Measurements from ENCODE around the gene ZNF814.
"Not testable (repeated sequence)": the region's sequence is repeated elsewhere in the genome, so short reads cannot be mapped to it uniquely, and the experiment has no call there.

ZNF814 gene

DNA sequence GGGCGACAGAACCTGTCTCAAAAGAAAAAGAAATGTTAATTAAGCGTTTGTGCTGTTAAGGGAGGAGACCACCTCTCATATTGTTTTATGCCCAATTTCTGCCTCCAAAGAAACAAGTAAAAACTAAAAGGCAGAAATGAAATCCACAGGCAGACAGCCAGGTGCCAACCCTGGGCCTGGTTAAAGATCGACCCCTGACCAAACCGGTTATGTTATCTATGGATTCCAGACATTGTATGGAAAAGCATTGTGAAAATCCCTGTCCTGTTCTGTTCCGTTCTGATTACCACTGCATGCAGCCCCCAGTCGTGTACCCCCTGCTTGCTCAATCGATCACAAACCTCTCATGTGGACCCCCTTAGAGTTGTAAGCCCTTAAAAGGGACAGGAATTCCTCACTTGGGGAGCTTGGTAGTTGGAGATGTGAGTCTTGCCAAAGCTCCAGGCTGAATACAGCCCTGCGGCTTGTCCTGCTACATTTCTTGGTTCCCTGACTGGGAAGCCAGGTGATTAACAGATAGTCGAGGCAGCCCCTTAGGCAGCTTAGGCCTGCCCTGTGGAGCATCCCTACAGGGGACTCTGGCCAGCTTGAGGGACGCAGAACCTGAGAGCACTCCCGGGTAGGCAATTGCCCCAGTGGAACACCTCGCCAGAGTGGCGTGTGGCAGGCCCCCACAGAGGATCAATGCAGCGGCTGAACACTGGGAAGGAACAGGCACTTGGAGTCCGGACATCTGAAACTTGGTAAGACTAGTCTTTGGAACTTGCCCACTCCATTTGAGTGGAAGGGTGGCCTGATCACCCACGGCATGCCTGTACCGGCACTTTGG lies 73.4 kb downstream of the ZNF814 start:
- DNase-seq = peak; percentile 73

DNA sequence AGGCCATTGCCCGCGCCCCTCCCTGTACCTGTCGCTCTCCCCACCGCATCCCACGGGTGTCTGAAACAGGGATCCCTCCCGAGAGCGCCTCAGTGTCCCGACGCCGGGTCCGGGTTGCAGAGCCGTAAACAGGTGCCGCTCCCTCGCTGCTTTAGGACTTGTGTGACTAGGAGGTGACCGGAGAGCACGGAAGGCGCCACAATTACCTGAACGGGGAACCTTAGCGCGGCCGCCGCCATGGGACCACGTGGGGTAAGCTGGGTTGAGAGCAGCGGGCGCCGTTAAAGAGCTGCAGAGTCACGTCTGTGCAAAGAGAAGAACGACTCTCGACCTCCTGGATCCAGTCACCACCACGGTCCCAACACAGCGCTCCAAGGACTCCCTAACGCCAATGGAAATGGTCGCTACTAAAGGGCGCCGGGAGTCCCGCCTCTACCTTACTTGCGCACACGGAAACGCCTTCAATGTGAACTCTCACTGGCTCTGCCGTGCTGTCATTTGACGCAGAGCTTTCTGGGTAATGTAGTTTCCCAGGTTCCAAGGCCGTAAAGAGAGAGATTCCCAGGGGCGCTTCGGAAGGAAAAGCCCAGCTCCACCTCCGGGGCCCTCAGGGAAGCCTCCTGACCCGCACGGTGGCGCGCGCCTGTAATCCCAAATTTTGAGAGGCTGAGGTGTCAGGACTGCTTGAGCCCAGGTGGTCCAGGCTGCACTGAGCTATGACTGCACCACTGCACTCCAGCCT lies 74.2 kb downstream of the ZNF814 start, which contains the start of gene ZNF552:
Gene ZNF552, minus strand, starts transcription at position 409 of the 742 bp plus-strand sequence. Its CDS starts 170 bp downstream, at position 239.
- DNase-seq = peak; percentile 95

DNA sequence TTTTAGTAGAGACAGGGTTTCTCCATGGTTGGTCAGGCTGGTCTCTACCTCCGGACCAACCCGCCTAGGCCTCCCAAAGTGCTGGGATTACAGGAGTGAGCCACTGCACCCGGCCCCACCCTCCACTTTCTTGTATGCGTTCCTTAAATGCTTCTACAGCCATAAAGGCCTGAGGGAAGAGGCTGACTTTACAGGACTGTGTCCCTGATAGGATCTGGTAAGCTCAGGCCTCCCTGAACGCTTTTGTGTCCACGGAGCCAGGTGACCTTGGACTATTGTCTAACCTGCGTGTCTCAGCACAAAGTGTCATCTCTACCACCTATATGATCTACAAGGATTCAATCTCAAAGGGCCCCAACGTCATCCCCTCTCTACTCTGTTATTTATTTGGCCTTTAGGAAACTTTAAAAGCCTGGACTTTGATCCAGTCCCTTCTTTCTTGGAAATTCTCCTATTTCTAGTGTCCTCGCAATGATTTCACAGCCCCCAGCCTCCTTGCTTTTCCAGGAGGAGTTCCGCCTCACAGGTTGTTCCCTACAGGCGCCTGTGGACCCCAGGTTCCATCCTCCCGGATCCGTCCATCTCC lies 74.8 kb downstream of the ZNF814 start:
- peak; percentile 89 for DNase-seq

- not testable (repeated sequence) for DNase-seq
These were observed 75.6 kb downstream of the ZNF814 start for GRCh38 chr19:57812975-57813820.

DNA sequence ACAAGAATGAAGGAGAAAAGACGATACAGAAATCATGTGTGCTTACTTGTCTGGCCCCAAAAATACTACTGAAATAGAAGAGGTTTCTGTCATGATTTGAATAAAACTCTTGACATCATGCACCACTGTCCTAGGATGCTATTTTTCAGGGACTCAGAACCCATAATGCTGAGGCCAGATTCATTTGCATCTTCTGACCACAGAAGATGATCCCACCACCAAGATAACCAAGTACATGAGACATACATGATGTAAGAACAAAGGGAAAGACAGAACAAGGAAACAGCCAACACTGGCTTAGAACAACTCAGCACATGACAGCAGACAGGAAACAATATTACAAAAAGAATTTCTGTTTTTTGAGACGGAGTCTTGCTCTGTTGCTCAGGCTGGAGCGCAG lies 76.6 kb downstream of the ZNF814 start:
- no peak for DNase-seq

GRCh38 chr19:57810410-57811295 lies 78.2 kb downstream of the ZNF814 start:
- peak; percentile 64 for DNase-seq

DNA sequence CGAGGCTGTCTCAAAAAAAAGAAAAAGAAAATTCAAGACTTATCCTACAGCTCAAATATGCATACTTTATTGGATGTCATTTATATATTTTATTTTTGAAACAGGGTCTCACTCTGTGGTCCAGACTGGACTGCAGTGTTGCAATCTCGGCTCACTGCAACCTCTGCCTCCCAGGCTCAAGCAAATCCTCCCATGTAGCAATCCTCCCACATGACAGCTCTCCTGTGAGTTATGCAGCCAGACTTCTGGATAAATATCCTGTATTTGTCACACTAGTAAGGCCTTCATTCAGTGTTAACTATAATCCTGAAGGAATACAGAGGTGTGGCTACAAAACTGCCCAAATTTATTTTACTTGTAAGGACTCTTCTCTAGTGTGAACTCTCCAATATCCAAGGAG lies 81.3 kb downstream of the ZNF814 start:
- no peak for DNase-seq

DNA sequence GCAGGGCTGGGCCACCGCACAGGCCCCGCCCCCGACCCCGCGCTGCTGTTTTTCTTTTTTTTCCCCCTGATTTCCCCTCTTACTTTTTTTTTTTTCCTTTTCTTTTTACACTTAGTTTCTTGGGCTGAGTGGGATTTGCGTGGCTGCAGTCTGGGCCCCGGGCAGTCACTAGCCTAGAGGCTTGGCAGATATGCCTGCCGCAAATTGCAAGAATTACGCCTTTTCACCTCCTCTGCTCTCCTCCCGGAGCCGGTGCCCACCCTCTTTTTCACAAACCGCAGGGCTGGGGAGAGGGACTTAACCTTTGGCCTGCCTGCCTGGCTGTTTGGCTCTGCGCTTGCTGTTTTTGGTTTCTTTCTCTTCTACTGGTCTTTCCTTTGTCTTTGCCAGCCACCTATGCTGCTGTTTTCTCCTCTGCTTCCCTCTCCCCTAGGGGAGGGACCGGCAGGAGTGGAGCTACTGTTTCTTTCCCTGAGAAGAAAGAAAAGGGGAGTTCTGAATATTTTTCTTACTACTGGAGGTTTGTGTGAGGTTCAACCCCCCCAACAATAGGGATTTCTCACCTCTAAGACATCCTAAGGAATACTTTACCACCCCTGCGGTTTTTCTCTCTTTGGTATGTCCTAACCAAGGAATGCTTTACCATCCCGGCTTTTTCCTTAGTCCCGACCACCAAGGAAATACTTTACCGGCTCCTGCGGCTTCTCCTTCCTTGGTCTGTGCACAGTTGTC lies 85.1 kb downstream of the ZNF814 start:
- DNase-seq = peak; percentile 96

DNA sequence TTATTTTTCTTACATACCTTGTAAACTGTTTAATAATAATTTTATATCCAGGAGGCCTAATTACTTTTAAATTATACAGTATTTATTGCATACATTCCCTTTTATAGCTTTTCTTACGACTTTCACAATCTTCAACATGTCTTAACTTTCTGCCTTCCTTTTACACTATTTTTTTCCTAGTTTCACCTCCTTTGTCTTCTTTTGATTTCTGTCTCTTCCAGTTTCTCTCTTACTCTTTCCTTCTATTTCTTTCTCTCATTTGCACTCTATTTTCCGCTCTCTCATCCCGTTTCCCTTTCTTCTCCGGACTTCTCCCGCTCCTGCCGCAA lies 85.6 kb downstream of the ZNF814 start:
- DNase-seq = no peak

- DNase-seq = peak; percentile 43
These were observed 86.6 kb downstream of the ZNF814 start for GRCh38 chr19:57802269-57802668.

GRCh38 chr19:57800696-57801095 lies 88.1 kb downstream of the ZNF814 start:
- peak; percentile 47 for DNase-seq
